K562 (cell line): ENCODE measurements around the gene BORCS5. TPM values are rescaled to one million over a fixed set of nuclear protein-coding genes. Genes with fewer than 3 reads are reported as not detected.

ENCODE experiments used
- ATAC-seq: fragments of 200-7000 bp; cut with Tn5 transposase; 3 replicates; pipeline ENCODE4 v1.9.1; 2020; ENCODE audit warnings: moderate library complexity
- BruUV-seq: library from RNA; stranded (reverse); fragments of 400-500 nt; replicated peaks from 2 replicates; lab custom pipeline; 2021; lab: Mats Ljungman, UMichigan
- CTCF ChIA-PET: fragments of 300-600 bp; formaldehyde crosslinking; extraction: SDS; loops from one replicate; lab custom pipeline; 2021; ENCODE audit warnings: low intra/inter-chr PET ratio; lab: Yijun Ruan, JAX
- POLR2A ChIA-PET: fragments of 300-600, 350-650 bp; sonication (Branson Sonifier 250); formaldehyde crosslinking; extraction: SDS; loops from one replicate; lab custom pipeline; 2021; ENCODE audit warnings: antibody characterized with exemption, inconsistent platforms; lab: Yijun Ruan, JAX
- DNase-seq, 4 experiments: peaks; one replicate each; pipeline versions ENCODE4 v3.0.0 to v3.0.0-alpha.2; 2011 to 2018; ENCODE audit warnings: low spot score in 3 of 4, mixed read lengths in 3 of 4; ENCODE audit errors: extremely low read depth in 1 of 4
- FAIRE-seq: peaks from 2 replicates; lab custom pipeline; 2011; peaks lifted over from hg19 to GRCh38; lab: Jason Lieb, UNC
- H2AFZ ChIP-seq: 2 replicates; pipeline ENCODE4 v1.6.0; 2011; ENCODE audit warnings: low read depth, low read length, control low read depth, inconsistent platforms
- H3K27ac ChIP-seq: fragments of 200-600 bp; 3 replicates; pipeline ENCODE4 v1.8.0; 2011; ENCODE audit warnings: low read depth, mild to moderate bottlenecking, control low read depth, inconsistent platforms, low read length, moderate library complexity, mixed read lengths; ENCODE audit errors: extremely low read depth
- H3K27me3 ChIP-seq, 2 experiments: fragments of 300-600 bp in 1 of 2; 2 replicates in 1 of 2; 3 replicates in 1 of 2; pipeline versions ENCODE4 v1.6.0 to v1.8.0; 2011; ENCODE audit warnings: inconsistent platforms in 2 of 2, low read length in 2 of 2, mild to moderate bottlenecking in 1 of 2, mixed read lengths in 1 of 2, moderate library complexity in 1 of 2; ENCODE audit not compliant: control insufficient read depth in 2 of 2, insufficient read depth in 2 of 2
- H3K36me3 ChIP-seq: fragments of 300-600 bp; 3 replicates; pipeline ENCODE4 v1.8.0; 2011; ENCODE audit warnings: mild to moderate bottlenecking, low read length, inconsistent platforms; ENCODE audit not compliant: control insufficient read depth, insufficient read depth
- H3K4me1 ChIP-seq, 2 experiments: fragments of 200-600 bp in 1 of 2; replicated peaks in 1 of 2; 2 replicates in 1 of 2; 3 replicates in 1 of 2; pipeline versions ENCODE4 v1.5.1 to v1.8.0; 2011; ENCODE audit warnings: inconsistent platforms in 2 of 2, low read length in 2 of 2, mild to moderate bottlenecking in 1 of 2, mixed read lengths in 1 of 2, moderate library complexity in 1 of 2; ENCODE audit not compliant: control insufficient read depth in 2 of 2, insufficient read depth in 2 of 2
- H3K4me2 ChIP-seq: 2 replicates; pipeline ENCODE4 v1.6.1; 2011; ENCODE audit warnings: low read length, control low read depth, inconsistent platforms, mixed read lengths; ENCODE audit not compliant: insufficient read depth
- H3K4me3 ChIP-seq: fragments of 200-600 bp; sonication (generic), shearing (Covaris generic); 2 replicates; pipeline ENCODE4 v1.5.1; 2016; ENCODE audit warnings: control low read depth, inconsistent platforms
- H3K79me2 ChIP-seq: fragments of 200-600 bp; 3 replicates; pipeline ENCODE4 v1.8.0; 2011; ENCODE audit warnings: low read length, inconsistent platforms; ENCODE audit not compliant: control insufficient read depth, insufficient read depth
- H3K9ac ChIP-seq, 2 experiments: 2 replicates each; pipeline versions ENCODE4 v1.6.0 to v1.6.1; 2011; ENCODE audit warnings: low read depth in 2 of 2, low read length in 2 of 2, control low read depth in 1 of 2, inconsistent platforms in 1 of 2, mild to moderate bottlenecking in 1 of 2, mixed read lengths in 1 of 2; ENCODE audit not compliant: insufficient read depth in 1 of 2
- H3K9me1 ChIP-seq: one replicate; pipeline ENCODE4 v1.6.0; 2011; ENCODE audit warnings: inconsistent platforms, mild to moderate bottlenecking, low read length, moderate library complexity; ENCODE audit not compliant: control insufficient read depth, insufficient read depth
- H3K9me3 ChIP-seq: replicated peaks from 2 replicates; pipeline ENCODE4 v1.5.1; 2011; ENCODE audit warnings: low read depth, low read length, inconsistent platforms; ENCODE audit not compliant: control insufficient read depth, insufficient read depth
- H4K20me1 ChIP-seq: replicated peaks from 2 replicates; pipeline ENCODE4 v1.6.1; 2011; ENCODE audit warnings: low read length, inconsistent platforms, mixed read lengths; ENCODE audit not compliant: control insufficient read depth, insufficient read depth
- GABPA ChIP-seq: fragments of 200-800 bp; sonication (Bioruptor generic); conservative IDR thresholded peaks from 2 replicates; pipeline ENCODE4 v1.6.1; 2016; ENCODE audit warnings: low read depth, missing genetic modification characterization, missing compliant biosample characterization
- MEF2A ChIP-seq: IDR thresholded peaks from 2 replicates; pipeline ENCODE4 v1.6.1; 2011; ENCODE audit warnings: low read depth, mild to moderate bottlenecking, low read length, moderate library complexity; ENCODE audit not compliant: control insufficient read depth
- NEUROD1 ChIP-seq: fragments of 150-350 bp; IDR thresholded peaks from 2 replicates; pipeline ENCODE4 v1.6.1; 2014; ENCODE audit warnings: borderline replicate concordance, low read length, low read depth; ENCODE audit not compliant: partially characterized antibody
- PURB ChIP-seq: sonication (generic); formaldehyde crosslinking; IDR thresholded peaks from 2 replicates; pipeline ENCODE4 v1.9.0; 2021; ENCODE audit warnings: low read depth, mild to moderate bottlenecking, missing genetic modification reagents
- SIX5 ChIP-seq, 2 experiments: IDR thresholded peaks; 2 replicates each; pipeline ENCODE4 v1.6.1; 2011; ENCODE audit warnings: low read length in 2 of 2, borderline replicate concordance in 1 of 2, low read depth in 1 of 2, mild to moderate bottlenecking in 1 of 2, moderate library complexity in 1 of 2; ENCODE audit not compliant: insufficient read depth in 1 of 2
- TOE1 ChIP-seq, 2 experiments: fragments of 450-650 bp in 1 of 2; sonication (generic) in 1 of 2; formaldehyde crosslinking in 1 of 2; IDR thresholded peaks; 2 replicates each; pipeline versions ENCODE4 v1.7.1 to v1.8.0; 2016 to 2022; ENCODE audit warnings: borderline replicate concordance in 2 of 2, mild to moderate bottlenecking in 2 of 2, antibody characterized with exemption in 1 of 2, inconsistent platforms in 1 of 2, low read depth in 1 of 2, missing genetic modification reagents in 1 of 2, moderate library complexity in 1 of 2
- ZNF384 ChIP-seq: IDR thresholded peaks from 2 replicates; pipeline ENCODE4 v1.6.1; 2012; ENCODE audit warnings: low read depth, low read length, improper control_type of control experiment
- WGBS: fragments of 100-300 bp; shearing (Covaris generic); methylation state at CpG from one replicate; pipeline ENCODE4 v1.1.6; 2016; ENCODE audit warnings: low coverage, mixed read lengths; ENCODE audit not compliant: insufficient coverage; ENCODE audit errors: missing lambda C conversion rate; 5-methylcytosine and 5-hydroxymethylcytosine counted together
- in situ Hi-C: fragments of 300-500 bp; cut with MboI; formaldehyde crosslinking; loops from 4 replicates; pipeline ENCODE4 v1.15.0; 2018; ENCODE audit warnings: inconsistent platforms, mixed read lengths
- intact Hi-C: fragments of 100-400 bp; cut with micrococcal nuclease; formaldehyde crosslinking; loops from 2 replicates; pipeline ENCODE4 v1.14.2; 2022
- polyA plus RNA-seq, 8 experiments: library from polyadenylated mRNA; depleted of rRNA in 4 of 8; stranded (reverse) in 5 of 8; unstranded in 3 of 8; fragments of >200 nt; fragmentation: Nextera tagmentation in 2 of 8; fragmentation: Illumina TruSeq in 1 of 8; extraction: Ambion mirVana in 2 of 8; extraction: Trizol in 1 of 8; gene quantifications; 2 replicates each; pipeline versions ENCODE4 v1.2.1 to v1.2.3, GENCODE V29; 2011 to 2014; ENCODE audit warnings: inconsistent platforms in 1 of 8, missing spikeins in 1 of 8
- total RNA-seq, 7 experiments: library from RNA; depleted of rRNA in 6 of 7; stranded (reverse); fragments of >200 nt in 6 of 7; fragmentation: Illumina TruSeq in 2 of 7; extraction: Trizol in 2 of 7; gene quantifications; 2 replicates each; pipeline versions ENCODE4 v1.2.1 to v1.2.3, GENCODE V29; 2011 to 2021; ENCODE audit warnings: low replicate concordance in 1 of 7
- TF ChIP-seq, protein P1 (sequence below): fragments of 150-350 bp; IDR thresholded peaks from 2 replicates; pipeline ENCODE4 v1.6.1; 2014; ENCODE audit warnings: low read depth, mild to moderate bottlenecking, low read length, borderline replicate concordance
- TF ChIP-seq, protein P2 (sequence below): fragments of 250-450 bp; sonication (Bioruptor Pico); IDR thresholded peaks from 2 replicates; pipeline ENCODE4 v1.8.0; 2021; ENCODE audit warnings: mild to moderate bottlenecking, moderate library complexity
- TF ChIP-seq, protein P3 (sequence below): fragments of 450-650 bp; IDR thresholded peaks from 2 replicates; pipeline ENCODE4 v1.6.1; 2017; ENCODE audit warnings: antibody characterized with exemption
- TF ChIP-seq, protein P4 (sequence below): fragments of 250-450 bp; sonication (Bioruptor Pico); IDR thresholded peaks from 2 replicates; pipeline ENCODE4 v1.5.0; 2020; ENCODE audit warnings: mild to moderate bottlenecking

BORCS5 gene
- total and polyA plus RNA-seq, 9 of the 15 experiments (the other 6 are each of a cell fraction or from before 2014, with no cell fraction given), result 0.31 to 12.4 (median 6.6) TPM

DNA sequence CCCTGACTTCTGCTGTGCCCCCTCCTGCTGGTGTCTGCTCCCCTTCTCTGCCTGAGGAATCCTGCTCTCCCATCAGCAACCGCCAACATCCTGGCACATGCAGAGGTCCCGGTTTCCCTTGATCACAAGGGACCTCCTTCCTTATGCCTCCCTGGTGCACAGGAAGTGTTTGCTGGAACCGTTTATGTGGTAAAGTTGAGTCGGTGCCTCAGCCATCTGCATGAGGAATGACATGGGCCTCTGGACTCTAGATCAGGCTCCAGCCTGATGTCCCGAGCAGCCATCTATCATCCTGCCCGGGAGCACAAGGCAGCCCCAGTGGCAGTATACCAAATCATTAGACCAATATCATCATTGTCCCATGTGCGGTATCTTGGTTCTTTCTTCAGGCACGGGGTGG is 90.4 kb downstream of the BORCS5 start:
- H2AFZ ChIP-seq, result no peak overlapping the region
- no peak for FAIRE-seq
- no peak overlapping the region for H3K9ac ChIP-seq
- in situ Hi-C loops, result no loop called here
- H3K4me1 ChIP-seq, result peaks cover 0 to 8% of the 10 kb centered on the region in 2 experiments; a peak in 2 of 5 replicates
- intact Hi-C loops, result no loop called here
- no peaks in the 10 kb centered on the region for H3K79me2 ChIP-seq
- ChIA-PET CTCF (no interaction called here), POLR2A (no interaction called here)
- DNase-seq, result no peak
- no peak overlapping the region for H3K27ac ChIP-seq
- H3K4me2 ChIP-seq, result no peak overlapping the region
- no peak overlapping the region for H3K4me3 ChIP-seq
- no peaks in the 10 kb centered on the region for H3K27me3 ChIP-seq
- 47% methylated on average over 7 of the region's 8 CpGs for WGBS
- H4K20me1 ChIP-seq, result 0 out of 2 replicates have a peak, but pooled peaks cover 3% of the 10 kb centered on the region
- TF ChIP-seq MEF2A (no peak), PURB (CRISPR knock-in tag) (no peak), TOE1 (IDR thresholded peaks at IDR 0.05; ENCODE audit: borderline replicate concordance) (no peak), TOE1 (CRISPR knock-in tag; IDR thresholded peaks at IDR 0.05; ENCODE audit: borderline replicate concordance, low read depth) (no peak), GABPA (tag) (no peak), ZNF384 (no peak), SIX5 (IDR thresholded peaks at IDR 0.05; ENCODE audit: borderline replicate concordance in 1 of 2, insufficient read depth in 1 of 2, low read depth in 1 of 2, low read length in 2 of 2) (no peak), NEUROD1 (no peak)
- TF ChIP-seq, protein P1, sequence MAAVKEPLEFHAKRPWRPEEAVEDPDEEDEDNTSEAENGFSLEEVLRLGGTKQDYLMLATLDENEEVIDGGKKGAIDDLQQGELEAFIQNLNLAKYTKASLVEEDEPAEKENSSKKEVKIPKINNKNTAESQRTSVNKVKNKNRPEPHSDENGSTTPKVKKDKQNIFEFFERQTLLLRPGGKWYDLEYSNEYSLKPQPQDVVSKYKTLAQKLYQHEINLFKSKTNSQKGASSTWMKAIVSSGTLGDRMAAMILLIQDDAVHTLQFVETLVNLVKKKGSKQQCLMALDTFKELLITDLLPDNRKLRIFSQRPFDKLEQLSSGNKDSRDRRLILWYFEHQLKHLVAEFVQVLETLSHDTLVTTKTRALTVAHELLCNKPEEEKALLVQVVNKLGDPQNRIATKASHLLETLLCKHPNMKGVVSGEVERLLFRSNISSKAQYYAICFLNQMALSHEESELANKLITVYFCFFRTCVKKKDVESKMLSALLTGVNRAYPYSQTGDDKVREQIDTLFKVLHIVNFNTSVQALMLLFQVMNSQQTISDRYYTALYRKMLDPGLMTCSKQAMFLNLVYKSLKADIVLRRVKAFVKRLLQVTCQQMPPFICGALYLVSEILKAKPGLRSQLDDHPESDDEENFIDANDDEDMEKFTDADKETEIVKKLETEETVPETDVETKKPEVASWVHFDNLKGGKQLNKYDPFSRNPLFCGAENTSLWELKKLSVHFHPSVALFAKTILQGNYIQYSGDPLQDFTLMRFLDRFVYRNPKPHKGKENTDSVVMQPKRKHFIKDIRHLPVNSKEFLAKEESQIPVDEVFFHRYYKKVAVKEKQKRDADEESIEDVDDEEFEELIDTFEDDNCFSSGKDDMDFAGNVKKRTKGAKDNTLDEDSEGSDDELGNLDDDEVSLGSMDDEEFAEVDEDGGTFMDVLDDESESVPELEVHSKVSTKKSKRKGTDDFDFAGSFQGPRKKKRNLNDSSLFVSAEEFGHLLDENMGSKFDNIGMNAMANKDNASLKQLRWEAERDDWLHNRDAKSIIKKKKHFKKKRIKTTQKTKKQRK, result no peak
- TF ChIP-seq, protein P2, sequence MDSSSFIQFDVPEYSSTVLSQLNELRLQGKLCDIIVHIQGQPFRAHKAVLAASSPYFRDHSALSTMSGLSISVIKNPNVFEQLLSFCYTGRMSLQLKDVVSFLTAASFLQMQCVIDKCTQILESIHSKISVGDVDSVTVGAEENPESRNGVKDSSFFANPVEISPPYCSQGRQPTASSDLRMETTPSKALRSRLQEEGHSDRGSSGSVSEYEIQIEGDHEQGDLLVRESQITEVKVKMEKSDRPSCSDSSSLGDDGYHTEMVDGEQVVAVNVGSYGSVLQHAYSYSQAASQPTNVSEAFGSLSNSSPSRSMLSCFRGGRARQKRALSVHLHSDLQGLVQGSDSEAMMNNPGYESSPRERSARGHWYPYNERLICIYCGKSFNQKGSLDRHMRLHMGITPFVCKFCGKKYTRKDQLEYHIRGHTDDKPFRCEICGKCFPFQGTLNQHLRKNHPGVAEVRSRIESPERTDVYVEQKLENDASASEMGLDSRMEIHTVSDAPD (CRISPR knock-in tag), result no peak
- TF ChIP-seq, protein P3, sequence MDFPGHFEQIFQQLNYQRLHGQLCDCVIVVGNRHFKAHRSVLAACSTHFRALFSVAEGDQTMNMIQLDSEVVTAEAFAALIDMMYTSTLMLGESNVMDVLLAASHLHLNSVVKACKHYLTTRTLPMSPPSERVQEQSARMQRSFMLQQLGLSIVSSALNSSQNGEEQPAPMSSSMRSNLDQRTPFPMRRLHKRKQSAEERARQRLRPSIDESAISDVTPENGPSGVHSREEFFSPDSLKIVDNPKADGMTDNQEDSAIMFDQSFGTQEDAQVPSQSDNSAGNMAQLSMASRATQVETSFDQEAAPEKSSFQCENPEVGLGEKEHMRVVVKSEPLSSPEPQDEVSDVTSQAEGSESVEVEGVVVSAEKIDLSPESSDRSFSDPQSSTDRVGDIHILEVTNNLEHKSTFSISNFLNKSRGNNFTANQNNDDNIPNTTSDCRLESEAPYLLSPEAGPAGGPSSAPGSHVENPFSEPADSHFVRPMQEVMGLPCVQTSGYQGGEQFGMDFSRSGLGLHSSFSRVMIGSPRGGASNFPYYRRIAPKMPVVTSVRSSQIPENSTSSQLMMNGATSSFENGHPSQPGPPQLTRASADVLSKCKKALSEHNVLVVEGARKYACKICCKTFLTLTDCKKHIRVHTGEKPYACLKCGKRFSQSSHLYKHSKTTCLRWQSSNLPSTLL, result no peak
- TF ChIP-seq, protein P4, sequence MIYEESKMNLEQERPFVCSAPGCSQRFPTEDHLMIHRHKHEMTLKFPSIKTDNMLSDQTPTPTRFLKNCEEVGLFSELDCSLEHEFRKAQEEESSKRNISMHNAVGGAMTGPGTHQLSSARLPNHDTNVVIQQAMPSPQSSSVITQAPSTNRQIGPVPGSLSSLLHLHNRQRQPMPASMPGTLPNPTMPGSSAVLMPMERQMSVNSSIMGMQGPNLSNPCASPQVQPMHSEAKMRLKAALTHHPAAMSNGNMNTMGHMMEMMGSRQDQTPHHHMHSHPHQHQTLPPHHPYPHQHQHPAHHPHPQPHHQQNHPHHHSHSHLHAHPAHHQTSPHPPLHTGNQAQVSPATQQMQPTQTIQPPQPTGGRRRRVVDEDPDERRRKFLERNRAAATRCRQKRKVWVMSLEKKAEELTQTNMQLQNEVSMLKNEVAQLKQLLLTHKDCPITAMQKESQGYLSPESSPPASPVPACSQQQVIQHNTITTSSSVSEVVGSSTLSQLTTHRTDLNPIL, result no peak
- no peak for ATAC-seq
- no peaks in the 10 kb centered on the region for H3K9me3 ChIP-seq
- H3K36me3 ChIP-seq, result no peaks in the 10 kb centered on the region
- H3K9me1 ChIP-seq, result no peaks in the 10 kb centered on the region
- BruUV-seq, result no TSS peak
